HCT116 (cell line): ENCODE results near the gene CASR. TPM values are rescaled to one million over a fixed set of nuclear protein-coding genes. Genes with fewer than 3 reads are reported as not detected.

Experiments used
- ATAC-seq: fragments of 200-7000 bp; cut with Tn5 transposase; 2 replicates; pipeline ENCODE4 v1.9.1; 2020; ENCODE audit warnings: mild to moderate bottlenecking, moderate library complexity
- BruUV-seq: library from RNA; stranded (reverse); fragments of 400-500 nt; replicated peaks from 2 replicates; lab custom pipeline; 2021; lab: Mats Ljungman, UMichigan
- CTCF ChIA-PET: fragments of 300-600 bp; sonication (Branson Sonifier 250); formaldehyde crosslinking; loops from one replicate; lab custom pipeline; 2021; ENCODE audit warnings: antibody characterized with exemption; lab: Charles Lee
- POLR2A ChIA-PET: fragments of 300-600, 350-600 bp; sonication (Branson Sonifier 250); formaldehyde crosslinking; loops from one replicate; lab custom pipeline; 2021; ENCODE audit warnings: antibody characterized with exemption; lab: Charles Lee
- RAD21 ChIA-PET, 2 experiments: fragments of 300-600 bp; sonication (Branson Sonifier 250); formaldehyde crosslinking; loops; one replicate each; lab custom pipeline; 2023; ENCODE audit warnings: low total read pairs in 2 of 2; ENCODE audit not compliant: uncharacterized antibody in 2 of 2, unreplicated experiment in 2 of 2, low non-redundant PET in 1 of 2; lab: Charles Lee
- DNase-seq: peaks from one replicate; pipeline ENCODE4 v3.0.0-alpha.2; 2010; ENCODE audit warnings: low read depth, low spot score
- H2AFZ ChIP-seq: fragments of 200-600 bp; shearing (Covaris generic), sonication (generic); 2 replicates; pipeline ENCODE4 v1.6.1; 2017; ENCODE audit warnings: low read depth, mixed run types, mixed read lengths, antibody characterized with exemption, low read length; ENCODE audit not compliant: poor library complexity, severe bottlenecking
- H3K27ac ChIP-seq: 2 replicates; pipeline ENCODE4 v1.5.1; 2012; ENCODE audit warnings: low read depth, low read length
- H3K27me3 ChIP-seq: fragments of 200-600 bp; sonication (generic); 2 replicates; pipeline ENCODE4 v1.6.1; 2016; ENCODE audit warnings: mixed run types, low read length, mixed read lengths; ENCODE audit not compliant: insufficient read depth
- H3K36me3 ChIP-seq, 2 experiments: fragments of 200-500 bp in 1 of 2; fragments of 200-600 bp in 1 of 2; sonication (Bioruptor generic) in 1 of 2; sonication (generic) in 1 of 2; 2 replicates each; pipeline versions ENCODE4 v1.5.1 to v1.6.1; 2014 to 2016; ENCODE audit warnings: low read length in 2 of 2, inconsistent platforms in 1 of 2, mixed read lengths in 1 of 2, mixed run types in 1 of 2; ENCODE audit not compliant: insufficient read depth in 2 of 2, control insufficient read depth in 1 of 2
- H3K4me1 ChIP-seq, 2 experiments: fragments of 200-600 bp in 1 of 2; sonication (generic) in 1 of 2; 2 replicates each; pipeline versions ENCODE4 v1.5.1 to v1.6.1; 2012 to 2017; ENCODE audit warnings: low read length in 2 of 2, inconsistent platforms in 1 of 2, mild to moderate bottlenecking in 1 of 2, mixed read lengths in 1 of 2, mixed run types in 1 of 2, moderate library complexity in 1 of 2; ENCODE audit not compliant: insufficient read depth in 2 of 2, control insufficient read depth in 1 of 2
- H3K4me2 ChIP-seq: fragments of 200-600 bp; sonication (generic); 2 replicates; pipeline ENCODE4 v1.6.1; 2017; ENCODE audit warnings: mixed run types, low read length, mixed read lengths
- H3K4me3 ChIP-seq, 2 experiments: fragments of 200-600 bp in 1 of 2; sonication (generic) in 1 of 2; replicated peaks in 1 of 2; 2 replicates each; pipeline ENCODE4 v1.5.1; 2011 to 2016; ENCODE audit warnings: low read length in 2 of 2, control low read depth in 1 of 2, low read depth in 1 of 2, mild to moderate bottlenecking in 1 of 2, mixed read lengths in 1 of 2, mixed run types in 1 of 2
- H3K79me2 ChIP-seq: fragments of 200-600 bp; sonication (generic); 2 replicates; pipeline ENCODE4 v1.6.1; 2017; ENCODE audit warnings: mild to moderate bottlenecking, mixed run types, low read length, moderate library complexity, mixed read lengths; ENCODE audit not compliant: insufficient read depth
- H3K9ac ChIP-seq: fragments of 200-600 bp; sonication (generic); 2 replicates; pipeline ENCODE4 v1.6.1; 2016; ENCODE audit warnings: low read length, mixed read lengths
- H3K9me2 ChIP-seq: fragments of 200-600 bp; sonication (generic), shearing (Covaris generic); 2 replicates; pipeline ENCODE4 v1.6.1; 2017; ENCODE audit warnings: mixed run types, mild to moderate bottlenecking, moderate library complexity; ENCODE audit not compliant: insufficient read depth
- H3K9me3 ChIP-seq, 2 experiments: fragments of 200-500 bp in 1 of 2; fragments of 200-600 bp in 1 of 2; sonication (Bioruptor generic) in 1 of 2; sonication (generic) in 1 of 2; 2 replicates each; pipeline ENCODE4 v1.6.1; 2014 to 2017; ENCODE audit warnings: low read length in 2 of 2, mixed read lengths in 2 of 2, inconsistent platforms in 1 of 2, low read depth in 1 of 2, mild to moderate bottlenecking in 1 of 2, mixed run types in 1 of 2, moderate library complexity in 1 of 2; ENCODE audit not compliant: control insufficient read depth in 1 of 2, insufficient read depth in 1 of 2
- H4K20me1 ChIP-seq: fragments of 200-600 bp; sonication (generic), shearing (Covaris generic); 2 replicates; pipeline ENCODE4 v1.6.1; 2017; ENCODE audit warnings: mixed run types, mild to moderate bottlenecking, moderate library complexity; ENCODE audit not compliant: insufficient read depth
- CBX3 ChIP-seq: IDR thresholded peaks from 2 replicates; pipeline ENCODE4 v1.6.1; 2012; ENCODE audit warnings: low read depth
- CTCF ChIP-seq, 3 experiments: fragments of 200-600 bp in 1 of 3; sonication (generic) in 1 of 3; IDR thresholded peaks in 2 of 3; conservative IDR thresholded peaks in 1 of 3; 2 replicates each; pipeline ENCODE4 v1.5.1; 2012 to 2017; ENCODE audit warnings: low read depth in 2 of 3, low read length in 2 of 3, antibody characterized with exemption in 1 of 3, borderline replicate concordance in 1 of 3, control low read depth in 1 of 3, mild to moderate bottlenecking in 1 of 3, mixed read lengths in 1 of 3, mixed run types in 1 of 3, moderate library complexity in 1 of 3; ENCODE audit not compliant: insufficient read depth in 1 of 3
- ELF1 ChIP-seq: IDR thresholded peaks from 2 replicates; pipeline ENCODE4 v1.6.1; 2012; ENCODE audit warnings: low read depth, borderline replicate concordance
- EZH2 ChIP-seq: fragments of 200-600 bp; sonication (generic); IDR thresholded peaks from 2 replicates; pipeline ENCODE4 v1.6.1; 2017; ENCODE audit warnings: antibody characterized with exemption, mixed run types
- FOSL1 ChIP-seq: IDR thresholded peaks from 2 replicates; pipeline ENCODE4 v1.6.1; 2012; ENCODE audit warnings: low read depth
- RAD21 ChIP-seq: IDR thresholded peaks from 2 replicates; pipeline ENCODE4 v1.6.1; 2012; ENCODE audit warnings: low read depth, mild to moderate bottlenecking
- SIN3A ChIP-seq: IDR thresholded peaks from 2 replicates; pipeline ENCODE4 v1.6.1; 2012; ENCODE audit warnings: low read depth
- SP1 ChIP-seq: IDR thresholded peaks from 2 replicates; pipeline ENCODE4 v1.6.1; 2012; ENCODE audit warnings: low read depth
- SRF ChIP-seq: IDR thresholded peaks from 2 replicates; pipeline ENCODE4 v1.6.1; 2012; ENCODE audit warnings: low read depth
- TCF7L2 ChIP-seq: IDR thresholded peaks from 2 replicates; pipeline ENCODE4 v1.7.0; 2011; ENCODE audit warnings: borderline replicate concordance, inconsistent platforms; ENCODE audit not compliant: insufficient read depth, insufficient read length; ENCODE audit errors: extremely low read depth
- YY1 ChIP-seq: IDR thresholded peaks from 2 replicates; pipeline ENCODE4 v1.6.1; 2011; ENCODE audit warnings: low read length, low read depth, moderate library complexity, mild to moderate bottlenecking; ENCODE audit not compliant: insufficient replicate concordance; ENCODE audit errors: extremely low read depth
- ZFX ChIP-seq: fragments of 450-650 bp; IDR thresholded peaks from 2 replicates; pipeline ENCODE4 v1.6.1; 2017
- intact Hi-C: fragments of 100-400 bp; cut with micrococcal nuclease; formaldehyde crosslinking; loops from 2 replicates; pipeline ENCODE4 v1.10.0; 2022
- total RNA-seq: library from RNA; stranded (reverse); gene quantifications from one replicate; pipeline ENCODE4 v1.2.1, GENCODE V29; 2021; ENCODE audit not compliant: unreplicated experiment

The CASR gene
- total RNA-seq, 1 experiment from 2014 or later, result not detected

DNA sequence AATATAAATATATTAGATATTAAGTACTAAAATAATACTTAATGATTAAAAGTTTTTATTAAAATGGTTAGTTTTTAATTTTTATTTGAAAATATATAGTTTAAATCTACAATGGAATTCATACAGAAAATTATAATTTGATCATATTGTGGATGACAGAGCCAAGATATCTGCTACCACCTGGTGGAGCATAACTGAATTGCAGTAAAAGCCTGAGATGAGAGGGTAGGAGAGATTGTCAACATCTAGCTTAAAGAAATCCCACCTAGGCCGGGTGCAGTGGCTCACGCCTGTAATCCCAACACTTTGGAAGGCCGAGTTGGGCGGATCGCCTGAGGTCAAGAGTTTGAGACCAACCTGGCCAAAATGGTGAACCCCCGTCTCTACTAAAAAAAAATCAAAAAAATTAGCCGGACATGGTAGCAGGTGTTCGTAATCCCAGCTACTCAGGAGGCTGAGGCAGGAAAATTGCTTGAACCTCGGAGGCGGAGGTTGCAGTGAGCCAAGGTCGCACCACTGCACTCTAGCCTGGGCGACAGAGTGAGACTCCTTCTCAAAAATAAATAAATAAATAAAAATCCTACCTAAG, 116.5 kb downstream of the CASR start:
- no peaks in the 10 kb centered on the region for H3K79me2 ChIP-seq
- no peak overlapping the region for H3K4me3 ChIP-seq
- ChIA-PET CTCF (interaction anchor here (1.1 kb wide), 1 partner anchor 198 kb away, joined by 3 read pairs; no protein-coding TSS in a partner anchor), POLR2A (no interaction called here), RAD21 (no interaction called here)
- no peak overlapping the region for H3K4me2 ChIP-seq
- intact Hi-C loops, result loop anchor here (1.0 kb wide), 1 partner anchor 199 kb away; no protein-coding TSS in a partner anchor
- no peak overlapping the region for H3K27ac ChIP-seq
- H3K9me3 ChIP-seq, result no peaks in the 10 kb centered on the region
- TF ChIP-seq CTCF (IDR thresholded peaks at IDR 0.05 in 2 of 3, conservative IDR thresholded peaks at IDR 0.05 in 1 of 3; ENCODE audit: borderline replicate concordance in 1 of 3, insufficient read depth in 1 of 3, low read depth in 2 of 3, low read length in 2 of 3), result peak; percentile 49 to 67 (median 63); a peak in 5 of 6 replicates
- TF ChIP-seq CBX3, result 0 out of 2 replicates have a peak, but pooled peaks have one; percentile 21
- TF ChIP-seq TCF7L2, result no peak
- TF ChIP-seq RAD21, result peak; percentile 70
- no peak overlapping the region for H2AFZ ChIP-seq
- no peaks in the 10 kb centered on the region for H3K9me2 ChIP-seq
- ATAC-seq (peak; percentile 44; the same call in 1 of the 2 replicates), DNase-seq (peak; percentile 15)
- H3K4me1 ChIP-seq, result no peaks in the 10 kb centered on the region
- no peaks in the 10 kb centered on the region for H3K36me3 ChIP-seq
- no TSS peak for BruUV-seq
- no peaks in the 10 kb centered on the region for H3K27me3 ChIP-seq
- H4K20me1 ChIP-seq, result no peaks in the 10 kb centered on the region
- no peak overlapping the region for H3K9ac ChIP-seq

GRCh38 chr3:122301063-122301462, 117.6 kb downstream of the CASR start:
- no peak overlapping the region for H3K9ac ChIP-seq
- no TSS peak for BruUV-seq
- ATAC-seq (no peak), DNase-seq (no peak)
- intact Hi-C loops, result no loop called here
- H3K79me2 ChIP-seq, result no peaks in the 10 kb centered on the region
- H3K9me3 ChIP-seq, result no peaks in the 10 kb centered on the region
- no peaks in the 10 kb centered on the region for H4K20me1 ChIP-seq
- no peak overlapping the region for H3K27ac ChIP-seq
- no peaks in the 10 kb centered on the region for H3K27me3 ChIP-seq
- H3K4me3 ChIP-seq, result no peak overlapping the region
- no peaks in the 10 kb centered on the region for H3K36me3 ChIP-seq
- RAD21 ChIA-PET, result no interaction called here
- CTCF ChIA-PET, result no interaction called here
- H2AFZ ChIP-seq, result no peak overlapping the region
- H3K4me1 ChIP-seq, result 0 out of 4 replicates have a peak, but pooled peaks cover 0 to 3% of the 10 kb centered on the region in 2 experiments
- no peaks in the 10 kb centered on the region for H3K9me2 ChIP-seq
- POLR2A ChIA-PET, result no interaction called here
- H3K4me2 ChIP-seq, result no peak overlapping the region
- no peak for TF ChIP-seq SP1
- no peak for TF ChIP-seq YY1
- TF ChIP-seq SIN3A, result no peak
- TF ChIP-seq ZFX, result no peak
- no peak for TF ChIP-seq CBX3
- no peak for TF ChIP-seq ELF1
- TF ChIP-seq EZH2, result no peak
- no peak for TF ChIP-seq SRF
- TF ChIP-seq CTCF (IDR thresholded peaks at IDR 0.05 in 2 of 3, conservative IDR thresholded peaks at IDR 0.05 in 1 of 3; ENCODE audit: borderline replicate concordance in 1 of 3, insufficient read depth in 1 of 3, low read depth in 2 of 3, low read length in 2 of 3), result no peak
- no peak for TF ChIP-seq FOSL1
- TF ChIP-seq RAD21, result no peak
